ENCODE results near the gene RIN3. TPM values are rescaled to one million over a fixed set of nuclear protein-coding genes. Genes with fewer than 3 reads are reported as not detected.
"Not testable (repeated sequence)": the region's sequence is repeated elsewhere in the genome, so short reads cannot be mapped to it uniquely, and the experiment has no call there.

Gene RIN3
- total RNA-seq, 1 experiment from 2014 or later, result not detected

- Histone ChIP-seq H3K9me3 (replicated peaks) (no peaks in the 10 kb centered on the region), H3K27ac (no peak overlapping the region), H3K27me3 (no peaks in the 10 kb centered on the region), H3K4me1 (no peaks in the 10 kb centered on the region), H3K36me3 (no peaks in the 10 kb centered on the region), H3K4me3 (no peak overlapping the region)
- no peak for DNase-seq
Measured at GRCh38 chr14:92626041-92626440, 112.5 kb downstream of the RIN3 start.

- Histone ChIP-seq H3K4me3 (no peak overlapping the region), H3K27ac (no peak overlapping the region), H3K4me1 (no peaks in the 10 kb centered on the region), H3K36me3 (no peaks in the 10 kb centered on the region), H3K27me3 (no peaks in the 10 kb centered on the region), H3K9me3 (replicated peaks) (no peaks in the 10 kb centered on the region)
- DNase-seq, result no peak
Measured at GRCh38 chr14:92627707-92628215, 114.2 kb downstream of the RIN3 start.

- Histone ChIP-seq H3K4me3 (no peak overlapping the region), H3K4me1 (no peaks in the 10 kb centered on the region), H3K27me3 (no peaks in the 10 kb centered on the region), H3K9me3 (replicated peaks) (no peaks in the 10 kb centered on the region), H3K27ac (no peak overlapping the region), H3K36me3 (no peaks in the 10 kb centered on the region)
- no peak for DNase-seq
Measured at GRCh38 chr14:92628636-92629035, 115.1 kb downstream of the RIN3 start.

- H3K4me3 ChIP-seq, result no peak overlapping the region
- no peak for DNase-seq
- H3K27me3 ChIP-seq, result no peaks in the 10 kb centered on the region
Measured at GRCh38 chr14:92630367-92630766, 116.8 kb downstream of the RIN3 start.

GRCh38 chr14:92631098-92631497 is 117.5 kb downstream of the RIN3 start:
- no peak for DNase-seq

More at GRCh38 chr14:92630367-92630766, 116.8 kb downstream of the RIN3 start:
- no peaks in the 10 kb centered on the region for H3K36me3 ChIP-seq
- no peaks in the 10 kb centered on the region for H3K9me3 ChIP-seq (replicated peaks)
- no peak overlapping the region for H3K27ac ChIP-seq
- no peaks in the 10 kb centered on the region for H3K4me1 ChIP-seq

GRCh38 chr14:92632546-92633273 is 119.1 kb downstream of the RIN3 start:
- H3K27ac ChIP-seq, result no peak overlapping the region
- no peak overlapping the region for H3K4me3 ChIP-seq
- no peaks in the 10 kb centered on the region for H3K36me3 ChIP-seq
- no peaks in the 10 kb centered on the region; the same call in 1 of the 2 replicates for H3K27me3 ChIP-seq
- H3K9me3 ChIP-seq (replicated peaks), result no peaks in the 10 kb centered on the region
- no peaks in the 10 kb centered on the region for H3K4me1 ChIP-seq
- DNase-seq, result no peak

More at GRCh38 chr14:92631098-92631497, 117.5 kb downstream of the RIN3 start:
- H3K9me3 ChIP-seq (replicated peaks), result no peaks in the 10 kb centered on the region
- no peaks in the 10 kb centered on the region for H3K36me3 ChIP-seq
- no peaks in the 10 kb centered on the region; the same call in 1 of the 2 replicates for H3K27me3 ChIP-seq
- no peak overlapping the region for H3K4me3 ChIP-seq
- no peaks in the 10 kb centered on the region for H3K4me1 ChIP-seq
- H3K27ac ChIP-seq, result no peak overlapping the region

GRCh38 chr14:92633274-92633616 is 119.7 kb downstream of the RIN3 start:
- Histone ChIP-seq H3K4me1 (no peaks in the 10 kb centered on the region), H3K4me3 (no peak overlapping the region), H3K36me3 (no peaks in the 10 kb centered on the region), H3K9me3 (replicated peaks) (no peaks in the 10 kb centered on the region), H3K27me3 (no peaks in the 10 kb centered on the region; the same call in 1 of the 2 replicates), H3K27ac (no peak overlapping the region)
- no peak for DNase-seq

GRCh38 chr14:92633724-92634123 is 120.1 kb downstream of the RIN3 start:
- no peaks in the 10 kb centered on the region for H3K9me3 ChIP-seq (replicated peaks)
- H3K27me3 ChIP-seq, result no peaks in the 10 kb centered on the region; the same call in 1 of the 2 replicates
- no peak overlapping the region for H3K4me3 ChIP-seq
- no peaks in the 10 kb centered on the region for H3K36me3 ChIP-seq
- no peak overlapping the region for H3K27ac ChIP-seq
- no peak for DNase-seq
- no peaks in the 10 kb centered on the region for H3K4me1 ChIP-seq

- Histone ChIP-seq H3K27me3 (no peaks in the 10 kb centered on the region; the same call in 1 of the 2 replicates), H3K4me3 (no peak overlapping the region), H3K4me1 (no peaks in the 10 kb centered on the region), H3K36me3 (no peaks in the 10 kb centered on the region), H3K27ac (no peak overlapping the region), H3K9me3 (replicated peaks) (no peaks in the 10 kb centered on the region)
- no peak for DNase-seq
Measured at GRCh38 chr14:92635031-92635430, 121.5 kb downstream of the RIN3 start.

GRCh38 chr14:92635896-92636295 is 122.3 kb downstream of the RIN3 start:
- no peak for DNase-seq
- no peaks in the 10 kb centered on the region; the same call in 1 of the 2 replicates for H3K27me3 ChIP-seq
- no peaks in the 10 kb centered on the region for H3K36me3 ChIP-seq
- no peak overlapping the region for H3K4me3 ChIP-seq
- H3K9me3 ChIP-seq (replicated peaks), result no peaks in the 10 kb centered on the region
- no peak overlapping the region for H3K27ac ChIP-seq
- no peaks in the 10 kb centered on the region for H3K4me1 ChIP-seq

GRCh38 chr14:92637228-92637627 is 123.6 kb downstream of the RIN3 start:
- Histone ChIP-seq H3K27ac (no peak overlapping the region), H3K4me3 (no peak overlapping the region), H3K9me3 (replicated peaks) (no peaks in the 10 kb centered on the region), H3K27me3 (no peaks in the 10 kb centered on the region; the same call in 1 of the 2 replicates), H3K4me1 (no peaks in the 10 kb centered on the region), H3K36me3 (no peaks in the 10 kb centered on the region)
- DNase-seq, result peak; percentile 54 to 67

GRCh38 chr14:92637864-92638263 is 124.3 kb downstream of the RIN3 start:
- H3K27me3 ChIP-seq, result no peaks in the 10 kb centered on the region; the same call in 1 of the 2 replicates
- no peaks in the 10 kb centered on the region for H3K4me1 ChIP-seq
- no peaks in the 10 kb centered on the region for H3K9me3 ChIP-seq (replicated peaks)
- H3K4me3 ChIP-seq, result no peak overlapping the region
- H3K36me3 ChIP-seq, result no peaks in the 10 kb centered on the region
- H3K27ac ChIP-seq, result no peak overlapping the region
- DNase-seq, result no peak

GRCh38 chr14:92638266-92638665 is 124.7 kb downstream of the RIN3 start:
- Histone ChIP-seq H3K4me1 (no peaks in the 10 kb centered on the region), H3K9me3 (replicated peaks) (no peaks in the 10 kb centered on the region), H3K27me3 (no peaks in the 10 kb centered on the region; the same call in 1 of the 2 replicates), H3K4me3 (no peak overlapping the region), H3K27ac (no peak overlapping the region), H3K36me3 (no peaks in the 10 kb centered on the region)
- DNase-seq, result no peak

- no peak overlapping the region for H3K4me3 ChIP-seq
- no peak for DNase-seq
- no peaks in the 10 kb centered on the region for H3K4me1 ChIP-seq
- no peaks in the 10 kb centered on the region; the same call in 1 of the 2 replicates for H3K27me3 ChIP-seq
- H3K9me3 ChIP-seq (replicated peaks), result no peaks in the 10 kb centered on the region
- H3K36me3 ChIP-seq, result no peaks in the 10 kb centered on the region
- H3K27ac ChIP-seq, result no peak overlapping the region
Measured at GRCh38 chr14:92638904-92639303, 125.3 kb downstream of the RIN3 start.

- not testable (repeated sequence) for H3K27ac ChIP-seq; H3K9me3 ChIP-seq (replicated peaks); H3K4me1 ChIP-seq; H3K36me3 ChIP-seq; DNase-seq; H3K4me3 ChIP-seq; H3K27me3 ChIP-seq
Measured at GRCh38 chr14:92639472-92640117, 126.0 kb downstream of the RIN3 start.
